ENCODE data around the gene CTNNB1.
"Not testable (repeated sequence)": the region's sequence is repeated elsewhere in the genome, so short reads cannot be mapped to it uniquely, and the experiment has no call there.

Gene CTNNB1

DNA sequence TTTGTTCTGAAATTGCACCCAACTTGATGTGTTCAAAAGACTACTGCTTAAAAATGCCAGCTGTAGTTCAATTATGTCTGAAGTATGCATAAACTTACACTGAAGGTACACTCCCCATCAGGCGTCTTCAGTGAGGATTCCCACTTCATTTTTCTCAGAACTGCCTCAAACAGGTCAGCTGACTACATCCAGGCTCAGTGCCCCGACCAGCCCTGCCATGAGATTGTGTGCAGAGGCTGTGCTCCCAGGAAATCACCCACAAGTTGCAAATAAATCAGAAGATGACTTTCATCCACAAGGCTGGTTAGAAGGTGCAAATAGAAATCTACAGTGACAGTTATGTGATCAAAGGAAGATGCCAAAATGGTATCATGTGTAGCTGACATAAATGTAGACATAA lies 51.5 kb downstream of the CTNNB1 start:
- DNase-seq (ENCODE audit: low read depth in 3 of 3, low spot score in 1 of 3) = no peak

DNA sequence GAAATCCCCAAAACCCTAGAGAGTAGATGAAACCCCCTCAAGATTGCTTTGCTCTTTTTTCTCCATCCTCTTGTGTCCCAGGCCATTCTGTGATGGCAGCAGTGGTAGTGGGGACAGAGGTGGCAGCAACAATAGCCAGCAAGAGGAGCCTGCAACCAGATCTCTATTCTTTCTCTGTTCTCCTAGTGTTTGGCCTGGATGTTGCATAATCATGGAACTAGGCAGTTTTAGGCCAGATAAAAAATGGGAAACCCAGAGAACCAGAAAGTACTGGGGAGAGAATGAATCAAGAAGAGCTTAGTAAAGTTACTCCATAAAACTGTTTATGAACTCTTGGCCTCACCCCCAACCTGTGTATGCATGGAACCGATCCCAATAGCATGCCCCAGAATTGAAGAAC lies 52.3 kb downstream of the CTNNB1 start:
- no peak for DNase-seq (ENCODE audit: low read depth in 3 of 3, low spot score in 1 of 3)

DNA sequence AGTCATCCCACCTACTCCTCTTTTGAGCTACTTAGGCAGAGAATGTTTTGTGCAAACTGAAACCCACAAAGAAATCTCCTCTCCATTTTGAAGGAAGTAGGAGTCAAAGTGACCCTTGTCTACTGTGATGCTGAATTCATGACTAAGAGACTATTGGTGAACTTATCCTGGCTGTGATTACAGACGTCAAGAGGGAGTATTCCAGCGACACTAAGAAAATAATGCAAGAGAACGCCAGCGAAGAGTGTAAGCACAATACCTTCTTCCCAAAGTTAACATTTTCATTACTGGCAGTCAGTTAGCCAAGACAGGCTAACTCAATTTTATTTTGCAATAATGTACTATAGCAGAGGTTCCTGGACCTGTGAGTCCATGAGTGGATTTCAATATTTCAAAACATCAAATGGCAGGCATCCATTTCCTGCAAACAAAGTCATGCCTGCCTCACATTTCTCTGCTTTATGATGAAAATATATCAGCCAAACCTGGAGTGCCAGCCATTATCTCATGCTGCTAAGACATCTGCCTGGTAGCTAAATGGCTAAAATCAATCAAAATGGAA lies 59.0 kb downstream of the CTNNB1 start:
- DNase-seq (ENCODE audit: low read depth in 3 of 3, low spot score in 1 of 3) = no peak

DNA sequence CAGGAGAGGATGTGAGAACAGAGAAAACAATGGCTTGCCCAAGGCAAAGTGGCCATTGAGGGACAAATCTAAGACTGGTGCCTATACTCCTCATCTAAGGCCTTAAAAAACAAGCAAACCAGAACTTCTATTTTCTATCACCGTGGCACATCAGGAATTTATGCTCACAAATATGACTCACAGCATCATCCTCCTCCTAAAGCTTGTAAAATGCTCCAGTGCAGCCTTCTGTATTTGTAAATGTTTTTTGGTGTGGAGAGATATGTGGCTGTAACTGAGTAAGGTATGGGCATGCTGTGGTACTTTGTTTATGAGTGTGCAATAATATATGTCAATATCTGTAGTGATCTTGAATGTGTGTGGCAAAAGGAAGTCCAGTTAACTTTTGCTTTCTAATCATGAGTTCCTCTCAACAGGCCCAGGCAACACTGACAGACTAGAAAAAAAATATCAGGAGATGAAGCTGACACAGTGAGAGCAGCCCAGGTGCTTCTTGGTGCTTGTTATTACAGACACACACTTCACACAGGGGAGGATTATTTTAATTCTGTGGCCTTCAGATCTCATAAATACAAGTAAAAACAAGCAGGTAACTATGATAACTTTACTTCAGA lies 60.3 kb downstream of the CTNNB1 start:
- no peak for DNase-seq (ENCODE audit: low read depth in 3 of 3, low spot score in 1 of 3)

DNA sequence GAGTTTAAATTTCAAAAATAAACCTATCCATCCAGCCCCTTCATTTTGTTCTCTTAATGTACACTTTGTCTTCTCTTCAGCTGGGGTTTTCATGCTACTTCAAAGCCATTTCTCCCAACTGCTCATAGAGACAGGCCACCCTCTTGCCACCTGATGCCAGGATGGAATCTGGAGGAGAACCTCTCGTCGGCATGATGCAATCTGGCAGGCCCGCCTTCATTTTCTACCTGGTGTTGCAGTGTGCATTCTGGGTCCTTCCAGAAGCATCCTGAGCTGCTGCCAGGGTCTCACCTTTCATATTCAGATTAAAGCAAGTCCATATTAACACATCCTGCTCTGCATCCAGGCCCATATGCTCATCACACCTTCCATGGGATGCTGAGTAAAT lies 60.8 kb downstream of the CTNNB1 start:
- DNase-seq (ENCODE audit: low read depth in 3 of 3, low spot score in 1 of 3) = no peak

DNA sequence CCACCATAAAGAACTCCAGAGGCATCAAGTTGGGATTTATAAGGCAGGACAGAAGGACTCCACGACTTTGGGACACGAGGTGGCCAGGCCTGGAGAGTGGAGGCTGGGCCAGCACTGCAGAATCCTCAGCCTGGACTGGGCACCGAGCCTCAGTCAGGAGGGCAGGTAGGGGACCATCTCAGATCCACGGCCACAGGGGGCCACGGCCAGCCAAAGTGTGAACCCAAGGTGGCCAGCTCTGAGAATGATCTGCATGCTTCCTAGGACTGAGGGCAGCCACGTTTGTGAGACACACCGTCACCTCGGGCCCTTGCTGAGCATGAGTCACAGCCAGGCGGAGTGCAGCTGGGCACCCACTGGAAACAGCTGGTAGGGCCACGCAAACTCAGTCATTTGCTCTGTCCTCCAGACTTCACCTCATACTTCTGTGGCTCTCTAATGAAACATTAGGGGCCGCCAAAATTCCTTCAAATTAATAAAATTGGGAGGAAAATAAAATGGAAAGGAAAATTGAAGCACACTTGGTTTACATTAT lies 65.8 kb downstream of the CTNNB1 start:
- no peak for DNase-seq (ENCODE audit: low read depth in 3 of 3, low spot score in 1 of 3)

DNA sequence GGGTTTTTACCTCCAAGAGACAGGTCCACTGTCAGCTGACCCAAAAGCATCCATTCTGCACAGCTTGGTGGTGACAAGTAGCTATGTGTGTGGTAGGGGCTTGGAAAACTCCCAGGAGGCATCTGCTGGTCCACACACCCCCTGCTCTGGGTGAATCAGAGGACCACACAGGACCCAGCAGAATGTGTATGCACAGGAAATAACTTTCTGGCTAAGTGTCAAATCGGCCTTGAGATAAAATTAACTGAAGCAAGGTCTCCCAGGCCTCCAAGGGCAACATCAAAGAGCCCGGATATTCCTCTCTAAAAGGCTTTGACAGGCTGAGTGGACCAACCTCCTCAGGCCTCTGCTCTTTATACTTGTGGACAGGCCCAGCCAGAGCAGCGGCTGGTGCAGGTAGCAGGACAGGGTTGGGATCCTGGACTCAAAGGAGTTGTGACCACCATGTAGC lies 66.5 kb downstream of the CTNNB1 start:
- no peak for DNase-seq (ENCODE audit: low read depth in 3 of 3, low spot score in 1 of 3)

DNA sequence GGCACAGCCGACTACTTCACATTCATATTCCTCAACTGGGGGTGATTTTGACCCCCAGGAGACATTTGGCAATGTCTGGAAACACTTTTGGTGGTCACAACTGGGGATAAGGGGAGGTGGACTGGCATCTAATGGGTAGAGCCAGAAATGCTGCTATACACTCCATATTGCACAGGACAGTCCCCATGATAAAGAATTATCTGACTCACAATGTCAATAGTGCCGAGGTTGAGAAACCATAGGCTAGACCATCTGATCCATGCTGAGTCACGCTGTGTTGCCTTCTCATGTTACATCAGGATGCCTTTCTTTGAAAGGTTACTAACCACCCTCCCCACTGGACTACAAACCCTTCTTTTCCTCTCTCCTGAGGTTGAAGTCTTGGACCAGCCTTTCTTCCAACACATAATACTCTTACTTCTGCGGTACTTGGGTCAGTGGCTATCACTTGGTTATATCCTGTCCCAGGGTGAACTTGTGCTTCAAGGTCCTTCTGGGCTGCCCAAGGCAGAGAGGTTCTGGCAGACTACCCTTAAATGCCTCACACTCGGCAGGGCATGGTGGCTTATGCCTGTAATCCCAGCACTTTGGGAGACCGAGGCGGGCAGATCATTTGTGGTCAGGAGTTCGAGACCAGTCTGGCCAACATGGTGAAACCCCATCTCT lies 68.8 kb downstream of the CTNNB1 start:
- DNase-seq (ENCODE audit: low read depth in 3 of 3, low spot score in 1 of 3) = no peak

DNA sequence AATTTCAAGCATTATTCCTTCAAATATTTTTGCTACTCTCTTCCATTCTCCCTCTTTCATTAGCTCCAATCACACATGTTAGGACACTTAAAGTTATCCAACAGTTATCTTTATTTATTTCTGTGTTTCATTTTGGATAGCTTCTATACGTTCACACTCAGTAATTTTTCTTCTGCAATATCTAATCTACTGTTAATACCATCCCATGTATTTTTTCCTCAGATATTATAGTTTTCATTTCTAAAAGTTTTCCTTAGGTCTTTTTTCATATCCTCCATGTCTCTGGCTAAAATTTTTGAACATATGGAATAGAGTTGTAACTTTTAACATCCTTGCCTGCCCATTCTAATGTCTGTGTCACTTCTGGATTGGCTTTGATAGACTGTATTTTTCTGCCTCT lies 73.4 kb downstream of the CTNNB1 start:
- DNase-seq (ENCODE audit: low read depth in 3 of 3, low spot score in 1 of 3) = no peak

DNA sequence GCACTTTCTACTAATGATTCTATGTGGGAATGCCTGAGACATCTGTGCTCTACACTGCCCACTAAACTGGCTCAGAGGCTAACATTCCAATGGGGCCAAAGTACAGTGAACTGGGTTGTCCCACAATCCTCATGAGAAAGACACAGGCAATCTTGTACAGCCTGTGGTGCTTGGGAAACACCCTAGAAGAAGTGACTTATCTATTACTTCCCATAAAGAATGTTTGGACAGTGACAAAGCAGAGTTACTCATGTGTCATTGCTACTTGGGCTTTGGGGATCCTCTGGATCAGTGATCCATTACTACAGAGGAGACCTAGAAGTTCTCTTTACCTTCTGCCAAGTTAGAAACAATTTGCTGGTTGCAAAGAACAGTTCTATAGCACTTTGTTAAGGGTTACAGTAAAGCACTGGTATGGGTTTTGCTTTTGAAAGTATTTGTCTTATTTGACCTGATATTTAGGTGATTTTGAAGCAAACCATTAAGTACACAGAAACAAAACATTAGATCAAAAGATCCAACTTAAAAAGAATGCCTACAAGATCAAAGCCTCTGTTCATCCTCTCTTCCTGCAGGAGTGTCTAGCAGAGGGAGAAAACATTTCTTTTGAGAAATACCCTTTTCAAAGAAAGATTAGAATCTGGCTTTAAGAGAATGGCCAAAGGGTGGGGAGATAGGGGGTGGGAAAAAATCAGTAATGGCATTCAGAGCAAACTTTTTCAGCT lies 75.8 kb downstream of the CTNNB1 start:
- DNase-seq (ENCODE audit: low read depth in 3 of 3, low spot score in 1 of 3) = no peak

DNA sequence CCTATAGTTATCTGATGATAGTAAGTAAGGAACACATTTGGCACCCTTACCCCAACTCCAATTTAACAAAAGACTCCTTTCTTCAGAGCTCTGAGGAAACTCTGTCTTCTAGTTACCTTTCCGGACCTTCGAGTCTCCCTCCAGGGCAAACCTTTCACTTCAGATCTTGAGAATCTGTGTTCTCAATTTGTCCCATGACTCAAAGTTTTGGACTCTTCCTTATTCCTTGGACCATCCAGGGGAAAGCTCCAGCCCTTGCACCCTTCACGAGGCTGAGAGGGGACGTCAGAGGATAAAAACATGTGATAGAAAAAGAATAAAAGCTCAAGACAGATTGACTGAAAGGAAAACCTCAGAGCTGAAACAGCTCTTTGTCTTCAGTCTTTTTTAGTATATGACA lies 76.9 kb downstream of the CTNNB1 start:
- no peak for DNase-seq (ENCODE audit: low read depth in 3 of 3, low spot score in 1 of 3)

DNA sequence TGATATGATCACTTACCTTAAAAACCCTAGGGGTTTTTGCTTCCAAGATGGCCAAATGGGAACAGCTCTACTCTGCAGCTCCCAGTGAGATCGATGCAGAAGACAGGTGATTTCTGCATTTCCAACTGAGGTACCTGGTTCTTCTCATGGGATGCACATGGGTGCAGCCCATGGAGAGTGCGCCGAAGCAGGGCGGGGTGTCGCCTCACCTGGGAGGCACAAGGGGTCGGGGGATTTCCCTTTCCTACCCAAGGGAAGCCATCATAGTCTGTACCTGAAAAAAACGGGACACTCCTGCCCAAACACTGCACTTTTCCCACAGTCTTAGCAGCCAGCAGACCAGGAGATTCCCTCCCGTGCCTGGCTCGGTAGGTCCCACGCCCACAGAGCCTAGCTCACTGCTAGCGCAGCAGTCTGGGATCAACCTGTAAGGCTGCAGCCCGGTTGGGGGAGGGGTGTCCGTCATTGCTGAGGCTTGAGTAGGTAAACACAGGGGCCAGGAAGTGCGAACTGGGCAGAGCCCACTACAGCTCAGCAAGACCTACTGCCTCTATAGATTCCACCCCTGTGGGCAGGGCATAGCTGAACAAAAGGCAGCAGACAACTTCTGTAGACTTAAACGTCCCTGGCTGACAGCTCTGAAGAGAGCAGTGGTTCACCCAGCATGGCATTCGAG lies 78.6 kb downstream of the CTNNB1 start:
- DNase-seq (ENCODE audit: low read depth in 3 of 3, low spot score in 1 of 3) = no peak

DNA sequence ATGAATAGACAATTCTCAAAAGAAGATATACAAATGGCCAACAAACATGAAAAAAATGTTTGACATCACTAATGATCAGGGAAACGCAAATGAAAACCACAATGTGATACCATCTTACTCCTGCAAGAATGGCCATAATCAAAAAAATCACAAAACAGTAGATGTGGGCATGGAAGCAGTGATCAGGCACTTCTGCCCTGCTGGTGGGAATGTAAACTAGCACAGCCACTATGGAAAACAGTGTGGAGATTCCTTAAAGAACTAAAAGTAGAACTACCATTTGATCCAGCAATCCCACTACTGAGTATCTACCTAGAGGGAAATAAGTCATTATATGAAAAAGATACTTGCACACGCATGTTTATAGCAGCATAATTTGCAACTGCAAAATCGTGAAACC lies 85.6 kb downstream of the CTNNB1 start:
- DNase-seq (ENCODE audit: low read depth in 3 of 3, low spot score in 1 of 3) = not testable (repeated sequence)

DNA sequence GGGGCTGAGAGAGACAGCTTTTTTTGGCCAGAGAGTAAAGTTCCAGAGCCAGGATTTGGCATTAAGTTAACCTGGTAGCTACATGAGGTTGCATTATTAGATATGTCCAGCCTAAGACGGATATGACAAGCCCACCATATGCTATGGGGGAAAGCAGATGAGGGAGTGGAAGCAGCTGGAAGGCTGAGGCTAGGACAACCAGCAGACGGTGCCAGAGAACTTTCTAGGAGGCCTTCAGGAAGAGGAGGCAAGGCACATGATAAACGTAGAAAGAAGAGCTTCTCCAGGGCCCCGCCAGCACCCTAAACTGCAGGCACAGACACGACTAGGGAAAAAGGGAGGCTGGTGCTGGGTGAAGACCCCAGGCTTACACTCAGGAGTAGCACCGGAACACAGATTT lies 87.0 kb downstream of the CTNNB1 start:
- DNase-seq (ENCODE audit: low read depth in 3 of 3, low spot score in 1 of 3) = no peak

DNA sequence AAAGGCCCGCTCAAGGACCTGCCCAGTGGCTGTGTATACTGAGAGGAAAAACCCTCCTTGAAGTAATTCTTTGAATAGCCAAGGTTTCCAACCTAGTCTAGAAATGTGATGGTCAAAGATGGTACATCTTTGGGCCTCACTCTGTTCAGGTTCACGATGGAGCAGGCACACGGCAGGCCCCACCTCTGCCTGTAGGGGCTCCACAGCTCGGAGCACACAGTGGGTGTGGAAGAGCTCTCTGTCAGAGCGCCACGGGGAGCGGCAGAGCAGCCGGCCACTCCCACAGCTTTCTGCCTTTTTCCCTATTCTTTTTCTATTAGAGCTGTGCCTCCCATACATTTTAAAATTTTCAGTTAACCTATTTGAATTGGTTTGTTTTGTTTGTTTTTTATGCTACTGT lies 89.5 kb downstream of the CTNNB1 start:
- no peak for DNase-seq (ENCODE audit: low read depth in 3 of 3, low spot score in 1 of 3)
